NB4 (cell line): ENCODE data around the gene THAP10.

Source experiments
- MYC ChIP-seq: IDR thresholded peaks from 2 replicates; pipeline ENCODE4 v1.6.1; 2011; ENCODE audit warnings: low read depth, low read length
- POLR2A ChIP-seq: IDR thresholded peaks from 2 replicates; pipeline ENCODE4 v1.6.1; 2011; ENCODE audit warnings: mild to moderate bottlenecking; ENCODE audit not compliant: insufficient read length; ENCODE audit errors: extremely low read depth
- TF ChIP-seq, protein P1 (sequence below): IDR thresholded peaks from one replicate; pipeline ENCODE4 v1.5.1; 2012; ENCODE audit warnings: low read depth, low read length
- TF ChIP-seq, protein P2 (sequence below): IDR thresholded peaks from 2 replicates; pipeline ENCODE4 v1.6.1; 2011; ENCODE audit warnings: low read depth, low read length

DNA sequence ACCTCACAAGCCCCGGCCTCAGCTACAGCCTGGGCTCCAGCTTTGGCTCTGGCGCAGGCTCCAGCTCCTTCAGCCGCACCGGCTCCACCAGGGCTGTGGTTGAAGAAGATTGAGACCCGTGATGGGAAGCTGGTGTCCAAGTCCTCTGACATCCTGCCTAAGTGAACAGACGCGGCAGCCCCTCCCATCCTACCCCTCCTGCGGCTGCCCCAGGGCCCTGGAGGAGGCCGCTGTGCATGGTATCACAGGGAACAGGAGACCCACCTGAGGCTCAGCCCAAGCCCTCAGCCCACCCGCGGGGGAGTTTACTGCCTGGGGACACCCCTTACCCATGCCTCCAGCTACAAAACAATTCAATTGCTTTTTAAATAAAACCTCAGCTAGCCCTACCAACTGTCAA, 32.2 kb downstream of the THAP10 start:
- TF ChIP-seq POLR2A (no peak), MYC (no peak)
- TF ChIP-seq, protein P1, sequence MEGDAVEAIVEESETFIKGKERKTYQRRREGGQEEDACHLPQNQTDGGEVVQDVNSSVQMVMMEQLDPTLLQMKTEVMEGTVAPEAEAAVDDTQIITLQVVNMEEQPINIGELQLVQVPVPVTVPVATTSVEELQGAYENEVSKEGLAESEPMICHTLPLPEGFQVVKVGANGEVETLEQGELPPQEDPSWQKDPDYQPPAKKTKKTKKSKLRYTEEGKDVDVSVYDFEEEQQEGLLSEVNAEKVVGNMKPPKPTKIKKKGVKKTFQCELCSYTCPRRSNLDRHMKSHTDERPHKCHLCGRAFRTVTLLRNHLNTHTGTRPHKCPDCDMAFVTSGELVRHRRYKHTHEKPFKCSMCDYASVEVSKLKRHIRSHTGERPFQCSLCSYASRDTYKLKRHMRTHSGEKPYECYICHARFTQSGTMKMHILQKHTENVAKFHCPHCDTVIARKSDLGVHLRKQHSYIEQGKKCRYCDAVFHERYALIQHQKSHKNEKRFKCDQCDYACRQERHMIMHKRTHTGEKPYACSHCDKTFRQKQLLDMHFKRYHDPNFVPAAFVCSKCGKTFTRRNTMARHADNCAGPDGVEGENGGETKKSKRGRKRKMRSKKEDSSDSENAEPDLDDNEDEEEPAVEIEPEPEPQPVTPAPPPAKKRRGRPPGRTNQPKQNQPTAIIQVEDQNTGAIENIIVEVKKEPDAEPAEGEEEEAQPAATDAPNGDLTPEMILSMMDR, result no peak
- TF ChIP-seq, protein P2, sequence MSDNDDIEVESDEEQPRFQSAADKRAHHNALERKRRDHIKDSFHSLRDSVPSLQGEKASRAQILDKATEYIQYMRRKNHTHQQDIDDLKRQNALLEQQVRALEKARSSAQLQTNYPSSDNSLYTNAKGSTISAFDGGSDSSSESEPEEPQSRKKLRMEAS, result no peak
